GM19438 (cell line): ENCODE results near the gene SPP2.

Experiments used
- ATAC-seq: cut with Tn5 transposase; IDR thresholded peaks from one replicate; pipeline ENCODE4 v1.9.1; 2021; ENCODE audit warnings: low read depth; ENCODE audit not compliant: unreplicated experiment

The SPP2 gene

DNA sequence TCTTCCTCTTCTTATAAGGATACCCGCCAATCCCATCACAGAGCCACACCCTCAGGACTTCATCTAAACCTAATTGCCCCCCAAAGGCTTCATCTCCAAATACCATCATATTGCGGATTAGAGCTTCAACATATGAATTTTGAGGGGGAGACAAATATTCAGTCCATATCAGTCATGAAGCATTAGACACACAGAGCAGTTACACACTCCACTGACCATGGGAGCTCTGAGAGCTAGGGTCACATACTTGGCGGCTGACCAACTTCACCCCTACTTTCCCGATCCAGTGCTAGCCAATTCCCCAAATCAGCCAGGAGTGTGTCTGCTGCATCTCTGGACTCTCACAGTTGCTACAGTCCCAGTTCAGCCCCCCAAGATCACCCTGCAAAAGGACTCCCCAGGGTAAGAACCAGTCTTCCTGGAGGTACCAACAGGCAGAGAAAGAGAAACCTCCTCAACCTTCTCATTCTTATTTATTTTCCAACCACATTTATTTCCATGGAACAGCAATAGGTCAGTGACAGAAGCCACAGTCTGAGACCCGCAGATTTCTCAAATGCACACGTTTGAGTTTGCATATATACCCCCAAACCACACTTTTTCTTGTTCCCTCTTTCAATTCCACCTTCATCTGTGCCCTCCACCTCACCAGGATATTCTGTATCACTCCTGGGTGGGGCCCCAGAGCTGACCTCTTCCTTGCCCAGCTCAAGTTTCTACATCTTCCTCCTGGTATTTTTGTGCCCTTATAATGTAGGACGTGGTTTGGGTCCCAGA lies 33.3 kb downstream of the SPP2 start:
- no peak for ATAC-seq

DNA sequence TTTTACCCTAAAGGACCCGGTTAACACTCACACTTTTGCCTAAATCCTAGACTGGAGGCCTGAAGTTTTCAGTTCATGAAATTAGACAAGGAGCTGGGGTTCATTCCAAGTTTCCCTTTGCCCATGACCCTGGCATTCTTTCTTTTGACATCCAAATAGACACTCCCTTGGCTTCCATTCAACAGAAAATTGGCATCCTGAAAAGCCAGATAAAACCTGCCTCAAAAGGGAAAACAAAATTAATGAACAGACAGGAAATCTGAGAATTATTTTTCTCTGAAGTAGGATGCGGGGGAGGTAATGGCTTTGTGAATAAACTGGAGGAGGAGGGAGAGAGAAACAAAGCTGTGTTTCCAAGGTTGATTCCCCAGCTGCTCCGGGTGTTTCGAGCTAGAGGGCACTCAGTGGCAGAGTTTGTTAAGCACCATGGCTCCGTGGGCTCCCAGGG lies 41.0 kb downstream of the SPP2 start:
- no peak for ATAC-seq

DNA sequence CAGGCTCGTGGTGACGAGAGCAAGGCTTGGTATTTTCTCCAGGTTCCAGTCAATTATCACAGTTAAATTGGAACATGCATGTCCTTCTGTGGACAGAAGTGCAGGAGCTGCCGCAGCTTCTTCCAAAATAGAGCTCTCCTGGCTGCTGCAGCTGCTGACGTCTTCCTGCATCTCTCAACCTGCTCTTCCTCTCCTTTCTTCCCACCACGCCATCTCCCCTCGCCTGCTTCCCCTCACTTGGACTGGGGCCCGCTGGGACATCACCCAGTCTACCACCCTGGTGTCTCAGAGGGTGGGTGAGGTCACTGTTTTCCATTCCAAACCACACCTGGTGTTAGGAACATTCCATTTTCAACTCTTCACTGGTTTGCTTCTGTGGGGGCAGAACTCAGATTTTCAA lies 41.4 kb downstream of the SPP2 start:
- no peak for ATAC-seq

DNA sequence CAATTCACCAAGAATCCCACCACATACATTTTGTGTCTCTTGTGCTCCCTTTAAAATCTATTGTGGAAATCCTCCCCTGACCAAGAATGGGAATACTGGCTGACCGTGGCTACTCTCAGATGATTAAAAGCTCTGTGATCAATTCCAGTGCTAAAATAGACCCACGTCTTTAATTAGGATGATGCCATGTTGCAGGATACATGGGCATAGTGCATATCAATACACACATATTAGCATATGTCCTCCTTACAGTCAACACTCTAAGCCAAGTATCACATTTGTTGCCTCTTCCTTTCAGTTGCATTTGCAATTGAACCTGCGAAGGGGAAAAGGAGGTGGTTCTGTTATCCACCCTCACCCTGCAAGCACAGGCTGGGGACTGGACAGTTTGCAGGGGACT lies 41.8 kb downstream of the SPP2 start:
- ATAC-seq = no peak

DNA sequence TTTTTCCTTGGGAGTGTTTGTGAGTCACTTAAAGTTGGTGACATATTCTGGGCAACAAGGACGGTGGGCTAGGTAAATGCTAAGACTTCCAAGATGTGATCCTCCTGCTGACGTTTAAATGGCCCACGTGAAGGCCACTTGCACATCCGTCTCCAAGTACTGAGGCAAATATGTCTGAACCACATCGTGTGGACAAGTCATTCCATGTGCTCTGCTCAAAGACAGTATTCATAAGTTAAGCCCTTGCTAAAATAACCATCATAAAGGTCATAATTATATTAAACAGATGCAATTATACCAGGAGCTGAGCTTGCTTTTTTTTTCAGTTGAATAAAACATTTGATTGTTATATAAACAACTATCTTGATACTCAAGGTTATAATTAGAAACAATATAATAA lies 44.8 kb downstream of the SPP2 start:
- no peak for ATAC-seq

DNA sequence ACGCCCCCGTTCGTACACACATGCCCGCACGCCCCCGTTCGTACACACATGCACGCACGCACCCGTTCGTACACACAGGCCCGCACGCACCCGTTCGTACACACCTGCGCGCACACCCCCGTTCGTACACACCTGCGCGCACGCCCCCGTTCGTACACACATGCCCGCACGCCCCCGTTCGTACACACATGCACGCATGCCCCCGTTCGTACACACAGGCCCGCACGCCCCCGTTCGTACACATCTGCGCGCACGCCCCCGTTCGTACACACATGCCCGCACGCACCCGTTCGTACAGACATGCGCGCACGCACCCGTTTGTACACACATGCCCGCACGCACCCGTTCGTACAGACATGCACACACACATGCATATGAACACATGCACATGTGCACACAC lies 45.7 kb downstream of the SPP2 start:
- no peak for ATAC-seq

DNA sequence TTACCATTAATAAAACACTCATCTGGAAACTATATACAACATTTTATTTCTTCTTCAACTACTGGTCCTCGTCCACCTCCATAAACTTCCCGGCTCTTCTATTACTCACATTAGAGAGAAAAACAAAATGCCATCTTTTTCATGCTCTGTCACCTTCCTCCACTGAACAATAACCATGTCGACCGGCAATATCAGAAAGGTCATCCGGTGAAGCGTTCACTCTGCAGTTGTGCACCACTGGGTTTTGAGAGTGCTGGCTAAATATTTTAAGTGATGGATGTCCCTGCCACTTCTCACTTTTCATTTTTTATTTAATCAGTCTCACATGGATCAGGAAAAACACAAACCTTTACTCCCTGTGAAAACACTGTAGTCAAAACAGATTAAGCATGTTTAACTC lies 48.2 kb downstream of the SPP2 start:
- ATAC-seq = no peak

DNA sequence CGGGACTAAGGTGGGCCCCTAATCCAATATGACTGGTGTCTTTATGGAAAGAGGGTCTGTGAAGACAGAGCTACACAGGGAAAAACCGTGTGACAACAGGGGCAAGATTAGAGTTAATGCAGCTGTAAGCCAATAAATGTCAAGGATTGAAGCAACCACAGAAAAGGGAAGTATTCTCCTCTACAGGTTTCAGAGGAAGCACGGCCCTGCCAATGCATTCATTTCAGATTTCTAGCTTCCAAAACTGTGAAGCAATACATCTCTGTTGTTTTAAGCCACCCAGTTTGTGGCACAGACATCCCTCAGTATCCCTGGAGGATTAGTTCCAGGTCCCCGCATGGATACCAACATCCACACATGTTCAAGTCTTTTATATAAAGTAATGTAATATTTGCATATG lies 48.8 kb downstream of the SPP2 start:
- no peak for ATAC-seq

DNA sequence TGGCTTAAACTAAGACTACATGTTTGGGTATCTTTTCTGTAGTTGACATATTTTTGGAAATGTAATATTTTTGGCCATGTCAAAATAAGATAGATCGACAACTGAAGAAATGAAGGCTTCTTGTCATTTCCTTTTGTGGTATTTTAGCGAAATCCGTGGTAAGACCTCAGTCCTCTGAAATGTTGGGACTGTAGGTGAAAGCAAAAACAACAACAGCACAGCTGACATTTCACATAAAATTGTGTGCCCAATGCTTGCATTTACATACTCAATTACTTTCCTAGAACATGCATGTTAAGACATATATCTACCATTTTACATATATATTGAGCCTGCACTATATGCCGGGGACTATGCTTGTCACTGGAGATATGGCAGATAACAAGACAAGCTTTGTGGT lies 50.2 kb downstream of the SPP2 start:
- ATAC-seq = no peak

DNA sequence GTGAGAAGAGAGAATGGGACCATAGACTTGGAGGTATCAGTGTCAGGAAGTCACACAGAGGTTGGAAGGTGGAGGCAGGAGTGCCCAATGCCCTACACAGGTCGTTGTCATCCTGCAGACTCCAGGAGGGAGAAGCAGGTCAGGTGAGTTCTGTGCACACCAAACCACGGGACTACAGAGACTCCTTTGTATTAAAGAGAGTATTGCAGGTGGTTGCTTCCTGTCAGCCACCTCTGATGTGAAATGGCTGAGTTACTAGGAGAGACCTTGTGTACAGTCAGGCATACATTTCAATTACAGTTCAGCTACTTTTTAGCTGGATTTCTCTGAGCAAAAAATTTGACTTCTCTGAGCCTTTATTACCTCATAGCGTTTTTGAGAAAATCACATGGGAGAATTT lies 51.6 kb downstream of the SPP2 start:
- no peak for ATAC-seq

DNA sequence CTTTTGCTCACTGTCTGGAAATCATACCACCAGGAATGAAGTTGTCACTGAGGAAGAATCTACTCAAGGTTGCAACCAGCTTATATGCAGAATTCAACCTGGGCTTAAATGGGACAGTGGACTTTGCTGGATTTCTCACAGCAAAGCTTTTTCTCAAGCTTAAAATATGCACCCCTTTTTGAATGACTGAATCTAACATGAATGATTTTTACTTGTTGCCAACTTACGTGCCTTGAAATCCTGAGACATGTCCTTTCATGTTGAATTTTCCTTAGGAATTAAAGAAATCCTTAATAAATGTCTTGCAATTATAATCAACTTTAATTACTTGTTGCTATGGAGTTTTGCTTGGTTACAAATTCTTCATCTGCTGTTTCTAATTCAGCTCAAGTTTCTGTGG lies 57.4 kb downstream of the SPP2 start:
- ATAC-seq = no peak

DNA sequence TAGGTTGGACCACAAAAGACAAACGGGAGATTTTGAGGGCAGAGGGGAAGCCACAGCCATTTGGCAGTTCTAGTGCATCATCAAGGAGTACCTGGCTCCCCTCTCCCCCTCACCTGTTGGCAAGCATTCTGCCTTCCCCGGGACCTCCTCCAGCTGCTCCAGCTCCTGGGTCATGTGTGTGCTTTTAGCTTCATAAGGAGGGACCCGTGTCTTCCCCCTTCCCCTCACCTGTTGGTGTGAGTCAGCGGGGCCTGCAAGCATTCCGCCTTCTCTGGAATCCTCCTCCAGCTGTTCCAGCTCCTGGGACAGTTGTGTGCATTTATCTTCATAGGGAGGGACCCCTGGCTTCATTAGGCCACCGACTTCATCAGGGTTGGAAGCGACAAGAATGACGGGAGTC lies 58.8 kb downstream of the SPP2 start:
- ATAC-seq = no peak

DNA sequence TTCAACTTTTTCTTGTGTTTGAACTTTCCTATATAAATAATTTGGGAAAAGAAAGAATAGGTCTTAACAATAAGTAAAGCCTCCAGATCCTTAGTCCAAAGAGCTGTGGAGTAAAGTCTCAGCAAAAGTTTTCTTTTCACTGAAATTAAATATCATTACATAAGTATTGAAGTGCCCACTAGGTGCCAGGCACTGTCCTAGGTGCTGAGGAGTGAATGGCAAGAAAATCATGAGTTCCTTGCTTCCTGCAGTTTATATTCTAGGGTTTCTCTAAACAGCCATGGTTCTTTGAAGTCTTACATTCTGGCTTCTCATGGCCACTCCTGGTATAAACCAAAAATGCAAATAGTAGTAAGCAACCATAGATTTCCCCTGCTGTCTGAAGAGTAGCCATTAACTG lies 59.7 kb downstream of the SPP2 start:
- no peak for ATAC-seq

DNA sequence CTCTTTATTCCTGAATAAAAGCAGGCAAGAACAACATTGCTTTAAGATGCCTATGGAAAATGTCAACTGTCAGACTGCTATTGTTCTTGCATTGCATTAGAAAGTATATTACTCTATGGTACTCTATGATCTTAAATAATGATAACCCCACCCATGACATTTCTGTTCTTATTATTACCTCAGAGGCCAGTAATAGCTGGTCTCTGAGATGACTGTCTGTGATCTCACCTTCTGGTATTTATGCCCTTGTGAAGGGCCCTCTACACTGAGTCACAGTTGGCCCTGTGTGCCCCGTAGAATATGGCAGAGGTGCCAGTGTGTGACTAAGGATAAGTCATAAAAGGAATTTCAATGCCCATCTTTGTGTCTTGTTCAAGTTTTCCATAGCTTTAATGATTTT lies 61.0 kb downstream of the SPP2 start:
- ATAC-seq = no peak

DNA sequence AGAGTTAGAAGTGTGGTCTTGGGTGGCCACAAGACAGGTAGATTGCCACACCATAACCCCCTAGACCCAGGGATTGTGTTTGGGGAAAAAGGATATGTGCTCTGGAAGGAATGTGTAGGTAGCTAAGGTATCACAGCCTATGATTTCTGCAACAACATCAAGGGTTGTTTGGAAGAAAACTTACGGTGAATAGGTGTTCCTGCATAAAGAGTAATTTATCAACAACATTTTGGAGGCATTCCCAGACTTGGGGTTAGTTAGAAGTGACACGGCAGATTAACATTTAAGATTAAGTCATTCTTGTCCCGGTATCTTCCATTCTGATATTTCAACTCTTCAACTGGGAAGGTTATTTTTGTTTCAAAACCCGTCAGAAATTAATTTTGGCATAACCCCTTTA lies 65.5 kb downstream of the SPP2 start:
- no peak for ATAC-seq

DNA sequence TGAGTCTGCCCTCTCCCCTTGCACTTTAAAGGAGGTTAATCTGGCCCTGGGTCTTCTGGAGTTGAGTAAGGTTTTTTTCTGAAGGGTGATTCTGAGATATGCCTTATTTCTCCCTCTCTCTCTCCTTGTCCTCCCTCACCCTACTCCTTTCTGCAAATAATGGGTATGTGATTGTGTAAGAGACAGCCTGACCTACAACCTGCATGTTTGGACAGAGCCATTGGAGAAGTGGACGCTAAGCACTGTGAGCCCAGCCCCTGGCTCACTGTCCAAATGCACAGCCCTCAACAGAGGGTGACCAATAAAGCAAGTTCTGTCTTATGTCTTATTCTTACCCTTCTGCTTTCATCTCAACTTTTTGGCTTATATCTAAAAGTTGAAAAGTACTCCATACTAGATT lies 71.5 kb downstream of the SPP2 start:
- no peak for ATAC-seq

DNA sequence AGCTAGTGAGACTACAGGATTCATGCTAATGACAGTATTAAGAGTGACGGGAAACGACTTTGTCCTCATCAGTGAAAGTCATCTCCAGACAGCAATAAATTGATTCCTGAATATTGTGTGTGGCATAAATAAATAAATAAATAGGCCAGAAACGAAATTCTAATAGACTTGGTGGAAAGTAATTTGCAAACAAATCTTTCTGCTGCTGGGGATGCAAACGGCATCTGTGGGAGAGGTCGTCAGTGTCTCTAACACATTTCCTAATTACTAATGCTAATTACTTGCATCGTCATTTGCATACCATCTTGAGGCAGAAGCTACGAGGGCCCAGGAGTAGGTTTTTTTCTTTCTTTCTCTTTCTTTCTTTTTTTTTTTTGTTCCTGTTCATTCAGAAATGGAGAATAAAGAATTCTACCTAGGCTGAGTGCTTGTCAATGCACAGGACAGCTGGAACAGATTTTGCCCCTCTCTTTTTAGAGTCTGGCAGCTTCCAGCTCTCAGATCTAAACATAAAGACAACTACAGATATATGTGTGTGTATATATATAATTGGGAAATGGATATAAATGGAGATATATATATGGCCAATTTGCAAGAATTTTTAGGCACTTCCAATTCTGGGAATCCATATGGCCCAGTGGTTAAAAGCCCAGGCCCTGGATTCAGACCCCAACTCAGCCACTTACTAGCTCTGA lies 75.1 kb downstream of the SPP2 start:
- ATAC-seq = no peak

DNA sequence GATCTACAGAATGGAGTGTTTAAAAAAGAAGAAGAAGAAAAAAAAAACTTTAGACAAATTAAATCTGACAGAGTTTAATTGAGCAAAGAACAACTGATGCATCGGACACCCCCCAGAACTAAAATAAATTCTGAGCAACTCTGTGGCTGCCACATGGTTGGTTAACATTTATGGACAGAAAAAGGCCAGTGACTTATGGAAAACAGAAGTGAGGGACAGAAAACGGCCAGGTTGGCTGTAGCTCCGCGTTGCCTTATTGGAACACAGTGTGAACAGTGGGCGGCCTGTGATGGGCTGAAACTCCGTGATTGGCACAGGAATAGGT lies 75.6 kb downstream of the SPP2 start:
- no peak for ATAC-seq
